ENCODE results near the gene FCSK.

Gene FCSK

GRCh38 chr16:70418993-70419318 is 35.4 kb upstream of the FCSK start:
- no peaks in the 10 kb centered on the region for H3K27me3 ChIP-seq (ENCODE audit: control insufficient read depth in 1 of 2, insufficient read depth in 2 of 2, low read length in 2 of 2)
- H3K4me3 ChIP-seq (ENCODE audit: low read depth in 1 of 2, low read length in 2 of 2), result peak overlapping the region; percentile 47 to 50
- peak overlapping the region; percentile 4 to 28 for H3K9ac ChIP-seq (ENCODE audit: low read depth in 1 of 2, low read length in 2 of 2)
- no peaks in the 10 kb centered on the region for H3K36me3 ChIP-seq (ENCODE audit: control insufficient read depth in 1 of 2, insufficient read depth in 2 of 2, low read length in 2 of 2)
- H3K27ac ChIP-seq (ENCODE audit: low read depth, low read length), result no peak overlapping the region
- peaks cover 63 to 73% of the 10 kb centered on the region in 2 donors for H3K4me1 ChIP-seq (ENCODE audit: control insufficient read depth in 1 of 2, insufficient read depth in 2 of 2, low read length in 2 of 2)
- H3K9me3 ChIP-seq (ENCODE audit: control insufficient read depth in 1 of 2, low read length in 2 of 2), result no peaks in the 10 kb centered on the region

GRCh38 chr16:70419384-70420327 is 34.7 kb upstream of the FCSK start:
- H3K4me1 ChIP-seq (ENCODE audit: control insufficient read depth in 1 of 2, insufficient read depth in 2 of 2, low read length in 2 of 2), result peaks cover 63 to 68% of the 10 kb centered on the region in 2 donors
- H3K27me3 ChIP-seq (ENCODE audit: control insufficient read depth in 1 of 2, insufficient read depth in 2 of 2, low read length in 2 of 2), result no peaks in the 10 kb centered on the region
- peak overlapping the region; percentile 18 to 47 for H3K4me3 ChIP-seq (ENCODE audit: low read depth in 1 of 2, low read length in 2 of 2)
- no peaks in the 10 kb centered on the region for H3K9me3 ChIP-seq (ENCODE audit: control insufficient read depth in 1 of 2, low read length in 2 of 2)
- H3K36me3 ChIP-seq (ENCODE audit: control insufficient read depth in 1 of 2, insufficient read depth in 2 of 2, low read length in 2 of 2), result no peaks in the 10 kb centered on the region
- peak overlapping the region in 1 of 2 donors; percentile 54 for H3K9ac ChIP-seq (ENCODE audit: low read depth in 1 of 2, low read length in 2 of 2)
- no peak overlapping the region for H3K27ac ChIP-seq (ENCODE audit: low read depth, low read length)

GRCh38 chr16:70421014-70421413 is 33.4 kb upstream of the FCSK start:
- H3K36me3 ChIP-seq (ENCODE audit: control insufficient read depth in 1 of 2, insufficient read depth in 2 of 2, low read length in 2 of 2), result no peaks in the 10 kb centered on the region

GRCh38 chr16:70421473-70422311 is 32.7 kb upstream of the FCSK start:
- Histone ChIP-seq H3K36me3 (ENCODE audit: control insufficient read depth in 1 of 2, insufficient read depth in 2 of 2, low read length in 2 of 2) (no peaks in the 10 kb centered on the region), H3K4me3 (ENCODE audit: low read depth in 1 of 2, low read length in 2 of 2) (peak overlapping the region in 1 of 2 donors; percentile 28), H3K9ac (ENCODE audit: low read depth in 1 of 2, low read length in 2 of 2) (peak overlapping the region in 1 of 2 donors; percentile 1), H3K27ac (ENCODE audit: low read depth, low read length) (no peak overlapping the region), H3K9me3 (ENCODE audit: control insufficient read depth in 1 of 2, low read length in 2 of 2) (no peaks in the 10 kb centered on the region), H3K27me3 (ENCODE audit: control insufficient read depth in 1 of 2, insufficient read depth in 2 of 2, low read length in 2 of 2) (no peaks in the 10 kb centered on the region), H3K4me1 (ENCODE audit: control insufficient read depth in 1 of 2, insufficient read depth in 2 of 2, low read length in 2 of 2) (peaks cover 64 to 72% of the 10 kb centered on the region in 2 donors)

More at GRCh38 chr16:70421014-70421413, 33.4 kb upstream of the FCSK start:
- Histone ChIP-seq H3K27me3 (ENCODE audit: control insufficient read depth in 1 of 2, insufficient read depth in 2 of 2, low read length in 2 of 2) (no peaks in the 10 kb centered on the region), H3K27ac (ENCODE audit: low read depth, low read length) (no peak overlapping the region), H3K9me3 (ENCODE audit: control insufficient read depth in 1 of 2, low read length in 2 of 2) (no peaks in the 10 kb centered on the region), H3K4me1 (ENCODE audit: control insufficient read depth in 1 of 2, insufficient read depth in 2 of 2, low read length in 2 of 2) (peaks cover 66 to 76% of the 10 kb centered on the region in 2 donors), H3K9ac (ENCODE audit: low read depth in 1 of 2, low read length in 2 of 2) (no peak overlapping the region), H3K4me3 (ENCODE audit: low read depth in 1 of 2, low read length in 2 of 2) (no peak overlapping the region)

- H3K4me3 ChIP-seq (ENCODE audit: low read depth in 1 of 2, low read length in 2 of 2), result peak overlapping the region; percentile 2 to 28
- H3K27me3 ChIP-seq (ENCODE audit: control insufficient read depth in 1 of 2, insufficient read depth in 2 of 2, low read length in 2 of 2), result no peaks in the 10 kb centered on the region
- H3K9ac ChIP-seq (ENCODE audit: low read depth in 1 of 2, low read length in 2 of 2), result peak overlapping the region in 1 of 2 donors; percentile 26
- H3K4me1 ChIP-seq (ENCODE audit: control insufficient read depth in 1 of 2, insufficient read depth in 2 of 2, low read length in 2 of 2), result peaks cover 64 to 65% of the 10 kb centered on the region in 2 donors
- no peaks in the 10 kb centered on the region for H3K36me3 ChIP-seq (ENCODE audit: control insufficient read depth in 1 of 2, insufficient read depth in 2 of 2, low read length in 2 of 2)
- no peak overlapping the region for H3K27ac ChIP-seq (ENCODE audit: low read depth, low read length)
- H3K9me3 ChIP-seq (ENCODE audit: control insufficient read depth in 1 of 2, low read length in 2 of 2), result no peaks in the 10 kb centered on the region
Measured at GRCh38 chr16:70422543-70422942, 31.9 kb upstream of the FCSK start.

- Histone ChIP-seq H3K27ac (ENCODE audit: low read depth, low read length) (peak overlapping the region; percentile 89), H3K4me3 (ENCODE audit: low read depth in 1 of 2, low read length in 2 of 2) (peak overlapping the region; percentile 40 to 50), H3K36me3 (ENCODE audit: control insufficient read depth in 1 of 2, insufficient read depth in 2 of 2, low read length in 2 of 2) (no peaks in the 10 kb centered on the region), H3K9me3 (ENCODE audit: control insufficient read depth in 1 of 2, low read length in 2 of 2) (no peaks in the 10 kb centered on the region), H3K4me1 (ENCODE audit: control insufficient read depth in 1 of 2, insufficient read depth in 2 of 2, low read length in 2 of 2) (peaks cover 56 to 60% of the 10 kb centered on the region in 2 donors), H3K9ac (ENCODE audit: low read depth in 1 of 2, low read length in 2 of 2) (peak overlapping the region; percentile 43 to 50), H3K27me3 (ENCODE audit: control insufficient read depth in 1 of 2, insufficient read depth in 2 of 2, low read length in 2 of 2) (no peaks in the 10 kb centered on the region)
Measured at GRCh38 chr16:70427786-70428177, 26.6 kb upstream of the FCSK start.

- Histone ChIP-seq H3K9me3 (ENCODE audit: control insufficient read depth in 1 of 2, low read length in 2 of 2) (no peaks in the 10 kb centered on the region), H3K4me3 (ENCODE audit: low read depth in 1 of 2, low read length in 2 of 2) (peak overlapping the region; percentile 40 to 50), H3K9ac (ENCODE audit: low read depth in 1 of 2, low read length in 2 of 2) (peak overlapping the region; percentile 43 to 50), H3K4me1 (ENCODE audit: control insufficient read depth in 1 of 2, insufficient read depth in 2 of 2, low read length in 2 of 2) (peaks cover 59 to 63% of the 10 kb centered on the region in 2 donors), H3K27me3 (ENCODE audit: control insufficient read depth in 1 of 2, insufficient read depth in 2 of 2, low read length in 2 of 2) (no peaks in the 10 kb centered on the region), H3K36me3 (ENCODE audit: control insufficient read depth in 1 of 2, insufficient read depth in 2 of 2, low read length in 2 of 2) (no peaks in the 10 kb centered on the region), H3K27ac (ENCODE audit: low read depth, low read length) (peak overlapping the region; percentile 89)
Measured at GRCh38 chr16:70428178-70428998, 26.0 kb upstream of the FCSK start.

GRCh38 chr16:70429888-70430666 is 24.3 kb upstream of the FCSK start:
- Histone ChIP-seq H3K36me3 (ENCODE audit: control insufficient read depth in 1 of 2, insufficient read depth in 2 of 2, low read length in 2 of 2) (no peaks in the 10 kb centered on the region), H3K27ac (ENCODE audit: low read depth, low read length) (peak overlapping the region; percentile 39), H3K27me3 (ENCODE audit: control insufficient read depth in 1 of 2, insufficient read depth in 2 of 2, low read length in 2 of 2) (no peaks in the 10 kb centered on the region), H3K9ac (ENCODE audit: low read depth in 1 of 2, low read length in 2 of 2) (peak overlapping the region; percentile 15 to 40), H3K4me3 (ENCODE audit: low read depth in 1 of 2, low read length in 2 of 2) (peak overlapping the region in 1 of 2 donors; percentile 16), H3K4me1 (ENCODE audit: control insufficient read depth in 1 of 2, insufficient read depth in 2 of 2, low read length in 2 of 2) (peaks cover 68 to 72% of the 10 kb centered on the region in 2 donors), H3K9me3 (ENCODE audit: control insufficient read depth in 1 of 2, low read length in 2 of 2) (no peaks in the 10 kb centered on the region)

Data from duodenal mucosa (tissue), 2 donors.